SK-N-SH (cell line): Measurements from ENCODE around the gene EIPR1. TPM values are rescaled to one million over a fixed set of nuclear protein-coding genes. Genes with fewer than 3 reads are reported as not detected.

ENCODE experiments used
- CTCF ChIA-PET: fragments of 300-600, 350-600 bp; formaldehyde crosslinking; extraction: SDS; loops from one replicate; lab custom pipeline; 2021; lab: Yijun Ruan, JAX
- POLR2A ChIA-PET: fragments of 350-600 bp; sonication (Branson Sonifier 250); formaldehyde crosslinking; extraction: SDS; loops from one replicate; lab custom pipeline; 2020; ENCODE audit warnings: antibody characterized with exemption, inconsistent platforms; lab: Yijun Ruan, JAX
- DNase-seq: peaks from one replicate; pipeline ENCODE4 v3.0.0; 2012
- H2AFZ ChIP-seq: fragments of 200-600 bp; sonication (generic); 2 replicates; pipeline ENCODE4 v1.8.1; 2016; ENCODE audit warnings: antibody characterized with exemption, mild to moderate bottlenecking, low read depth
- H3F3A ChIP-seq: fragments of 200-600 bp; sonication (generic); replicated peaks from 2 replicates; pipeline ENCODE3; 2016; ENCODE audit warnings: antibody characterized with exemption, mild to moderate bottlenecking; ENCODE audit not compliant: insufficient read depth
- H3K27ac ChIP-seq, 2 experiments: fragments of 200-500 bp in 1 of 2; fragments of 200-600 bp in 1 of 2; sonication (Bioruptor generic) in 1 of 2; sonication (generic), shearing (Covaris generic) in 1 of 2; 2 replicates each; pipeline versions ENCODE4 v1.5.1 to v1.6.1; 2014 to 2016; ENCODE audit warnings: low read depth in 2 of 2, inconsistent platforms in 1 of 2, low read length in 1 of 2, mild to moderate bottlenecking in 1 of 2, mixed read lengths in 1 of 2
- H3K27me3 ChIP-seq: fragments of 200-600 bp; sonication (generic), shearing (Covaris generic); 2 replicates; pipeline ENCODE4 v1.6.1; 2016; ENCODE audit warnings: mixed run types; ENCODE audit not compliant: insufficient read depth
- H3K36me3 ChIP-seq, 2 experiments: fragments of 200-500 bp in 1 of 2; fragments of 200-600 bp in 1 of 2; sonication (Bioruptor generic) in 1 of 2; sonication (generic) in 1 of 2; replicated peaks in 1 of 2; 2 replicates each; pipeline versions ENCODE3 to v1.5.1; 2014 to 2016; ENCODE audit warnings: low read length in 1 of 2, mild to moderate bottlenecking in 1 of 2; ENCODE audit not compliant: insufficient read depth in 2 of 2, control insufficient read depth in 1 of 2
- H3K4me1 ChIP-seq, 2 experiments: fragments of 200-500 bp in 1 of 2; fragments of 200-600 bp in 1 of 2; sonication (Bioruptor generic) in 1 of 2; sonication (generic), shearing (Covaris generic) in 1 of 2; 2 replicates each; pipeline versions ENCODE4 v1.5.1 to v1.6.1; 2014 to 2016; ENCODE audit warnings: low read depth in 1 of 2, low read length in 1 of 2, mixed run types in 1 of 2; ENCODE audit not compliant: insufficient read depth in 2 of 2, control insufficient read depth in 1 of 2
- H3K4me2 ChIP-seq: fragments of 200-600 bp; sonication (generic), shearing (Covaris generic); 2 replicates; pipeline ENCODE4 v1.6.1; 2017; ENCODE audit warnings: mixed run types
- H3K4me3 ChIP-seq, 2 experiments: fragments of 200-500 bp in 1 of 2; fragments of 200-600 bp in 1 of 2; sonication (Bioruptor generic) in 1 of 2; sonication (generic), shearing (Covaris generic) in 1 of 2; 2 replicates each; pipeline versions ENCODE4 v1.5.1 to v1.8.1; 2014 to 2016; ENCODE audit warnings: low read depth in 2 of 2, inconsistent platforms in 1 of 2, low read length in 1 of 2, mild to moderate bottlenecking in 1 of 2, mixed read lengths in 1 of 2, moderate library complexity in 1 of 2
- H3K79me2 ChIP-seq: fragments of 200-600 bp; sonication (generic); 2 replicates; pipeline ENCODE4 v1.8.1; 2017; ENCODE audit warnings: mild to moderate bottlenecking; ENCODE audit not compliant: insufficient read depth
- H3K9ac ChIP-seq: fragments of 200-600 bp; sonication (generic); 2 replicates; pipeline ENCODE4 v1.6.1; 2017; ENCODE audit warnings: mixed run types
- H3K9me2 ChIP-seq: fragments of 200-600 bp; sonication (generic); 2 replicates; pipeline ENCODE4 v1.6.1; 2017; ENCODE audit warnings: mixed run types
- H3K9me3 ChIP-seq: fragments of 200-600 bp; sonication (generic); 2 replicates; pipeline ENCODE4 v1.6.1; 2017; ENCODE audit warnings: mixed run types, mild to moderate bottlenecking, moderate library complexity
- H4K20me1 ChIP-seq: fragments of 200-600 bp; sonication (generic); 2 replicates; pipeline ENCODE4 v1.6.1; 2017; ENCODE audit warnings: mild to moderate bottlenecking, mixed run types; ENCODE audit not compliant: insufficient read depth
- EP300 ChIP-seq, 2 experiments: IDR thresholded peaks; 2 replicates each; pipeline versions ENCODE4 v1.4.0 to v1.6.1; 2012; ENCODE audit warnings: borderline replicate concordance in 1 of 2, low read depth in 1 of 2, low read length in 1 of 2
- MXI1 ChIP-seq: IDR thresholded peaks from 2 replicates; pipeline ENCODE4 v1.6.1; 2012; ENCODE audit warnings: mild to moderate bottlenecking, low read depth, low read length, improper control_type of control experiment
- REST ChIP-seq: IDR thresholded peaks from 2 replicates; pipeline ENCODE4 v1.6.1; 2012; ENCODE audit warnings: mild to moderate bottlenecking, low read depth, low read length, moderate library complexity
- USF2 ChIP-seq: fragments of 150-350 bp; IDR thresholded peaks from 2 replicates; pipeline ENCODE4 v1.6.1; 2017; ENCODE audit warnings: antibody characterized with exemption, low read length, low read depth, borderline replicate concordance
- WGBS: methylation state at CpG from one replicate; pipeline ENCODE4 v1.1.6; 2017; ENCODE audit warnings: low lambda C conversion rate; 5-methylcytosine and 5-hydroxymethylcytosine counted together
- polyA plus RNA-seq, 3 experiments: library from polyadenylated mRNA; depleted of rRNA; stranded (reverse); fragments of >200 nt; gene quantifications; 2 replicates each; pipeline ENCODE4 v1.2.3, GENCODE V29; 2012

Gene EIPR1
- polyA plus RNA-seq, 1 of the 3 experiments (the other 2 are of a cell fraction), result 85.9 TPM

GRCh38 chr2:3251946-3252345 lies 125.7 kb downstream of the EIPR1 start:
- no peak overlapping the region for H3K4me3 ChIP-seq
- no peak overlapping the region for H3K27ac ChIP-seq
- TF ChIP-seq REST, result peak; percentile 86
- TF ChIP-seq MXI1, result no peak
- H3F3A ChIP-seq, result no peaks in the 10 kb centered on the region
- no peak for DNase-seq
- no peaks in the 10 kb centered on the region for H3K9me2 ChIP-seq
- no peaks in the 10 kb centered on the region for H3K9me3 ChIP-seq
- WGBS, result 98% methylated on average over 13 of the region's 15 CpGs
- no peaks in the 10 kb centered on the region for H4K20me1 ChIP-seq
- H3K36me3 ChIP-seq, result peaks cover 24 to 31% of the 10 kb centered on the region in 2 experiments
- no peak overlapping the region for H3K9ac ChIP-seq
- H3K27me3 ChIP-seq, result no peaks in the 10 kb centered on the region
- ChIA-PET POLR2A (no interaction called here), CTCF (no interaction called here)
- no peaks in the 10 kb centered on the region for H3K79me2 ChIP-seq
- H3K4me2 ChIP-seq, result no peak overlapping the region
- peaks cover 0 to 4% of the 10 kb centered on the region in 2 experiments; a peak in 1 of 4 replicates for H3K4me1 ChIP-seq
- H2AFZ ChIP-seq, result no peak overlapping the region

GRCh38 chr2:3249476-3249962 lies 128.1 kb downstream of the EIPR1 start:
- H4K20me1 ChIP-seq, result no peaks in the 10 kb centered on the region
- WGBS, result 61% methylated on average over 2 of the region's 2 CpGs
- TF ChIP-seq USF2, result no peak
- TF ChIP-seq EP300 (IDR thresholded peaks at IDR 0.05; ENCODE audit: borderline replicate concordance in 1 of 2, low read depth in 1 of 2, low read length in 1 of 2), result no peak
- H3K9me3 ChIP-seq, result no peaks in the 10 kb centered on the region
- H3K36me3 ChIP-seq, result peaks cover 15 to 24% of the 10 kb centered on the region in 2 experiments
- H3K9ac ChIP-seq, result no peak overlapping the region
- DNase-seq, result no peak
- no peak overlapping the region for H3K27ac ChIP-seq
- ChIA-PET POLR2A (no interaction called here), CTCF (no interaction called here)
- H3K27me3 ChIP-seq, result no peaks in the 10 kb centered on the region
- H3K4me2 ChIP-seq, result no peak overlapping the region
- no peaks in the 10 kb centered on the region for H3F3A ChIP-seq
- H3K9me2 ChIP-seq, result no peaks in the 10 kb centered on the region
- no peaks in the 10 kb centered on the region for H3K79me2 ChIP-seq
- no peaks in the 10 kb centered on the region; a peak in 1 of 4 replicates for H3K4me1 ChIP-seq
- no peak overlapping the region; a peak in 1 of 4 replicates for H3K4me3 ChIP-seq
- H2AFZ ChIP-seq, result no peak overlapping the region
